Measurements from ENCODE around the gene MYO3B. TPM values are rescaled to one million over a fixed set of nuclear protein-coding genes. Genes with fewer than 3 reads are reported as not detected.
"Not testable (repeated sequence)": the region's sequence is repeated elsewhere in the genome, so short reads cannot be mapped to it uniquely, and the experiment has no call there.

The MYO3B gene
- total RNA-seq, 1 donor from 2014 or later = 0.05 TPM

DNA sequence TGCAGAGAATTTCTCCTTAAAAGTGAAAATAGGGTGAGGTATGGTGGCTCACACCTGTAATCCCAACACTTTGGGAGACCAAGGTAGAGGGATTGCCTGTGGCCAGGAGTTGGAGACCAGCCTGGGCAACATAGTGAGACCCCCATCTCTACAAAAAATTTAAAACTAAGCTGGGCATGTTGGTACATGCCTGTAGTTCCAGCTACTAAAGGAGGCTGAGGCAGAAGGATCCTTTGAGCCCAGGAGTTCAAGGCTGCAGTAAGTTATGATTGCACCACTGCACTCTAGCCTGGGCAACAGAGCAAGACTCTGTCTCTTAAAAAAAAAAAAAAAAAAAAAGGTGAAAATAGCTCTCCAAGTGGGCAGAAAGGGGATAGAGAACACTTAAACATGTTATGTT lies 496.3 kb downstream of the MYO3B start:
- intact Hi-C loops (cut with DNase I) = not testable (repeated sequence)

DNA sequence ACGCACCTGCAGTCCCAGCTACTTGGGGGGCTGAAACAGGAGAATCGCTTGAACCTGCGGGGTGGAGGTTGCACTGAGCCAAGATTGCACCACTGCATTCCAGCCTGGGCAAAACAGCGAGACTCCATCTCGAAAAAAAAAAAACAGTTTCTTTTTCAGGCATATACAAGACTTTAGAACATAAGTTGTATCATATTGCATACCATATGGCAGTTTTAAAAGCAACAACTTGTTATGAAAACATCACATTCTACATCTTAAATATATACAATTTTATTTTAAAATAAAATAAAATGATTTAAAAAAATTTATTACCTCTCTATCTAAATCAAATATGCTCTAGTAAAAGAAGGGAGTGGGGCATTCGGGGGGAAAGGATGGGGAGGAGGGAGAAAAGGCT lies 497.8 kb downstream of the MYO3B start:
- no peak for DNase-seq (ENCODE audit: low spot score)
- intact Hi-C loops (cut with DNase I) = no loop called here

More for the DNA sequence above, 496.3 kb downstream of the MYO3B start:
- DNase-seq (ENCODE audit: low spot score) = not testable (repeated sequence)

DNA sequence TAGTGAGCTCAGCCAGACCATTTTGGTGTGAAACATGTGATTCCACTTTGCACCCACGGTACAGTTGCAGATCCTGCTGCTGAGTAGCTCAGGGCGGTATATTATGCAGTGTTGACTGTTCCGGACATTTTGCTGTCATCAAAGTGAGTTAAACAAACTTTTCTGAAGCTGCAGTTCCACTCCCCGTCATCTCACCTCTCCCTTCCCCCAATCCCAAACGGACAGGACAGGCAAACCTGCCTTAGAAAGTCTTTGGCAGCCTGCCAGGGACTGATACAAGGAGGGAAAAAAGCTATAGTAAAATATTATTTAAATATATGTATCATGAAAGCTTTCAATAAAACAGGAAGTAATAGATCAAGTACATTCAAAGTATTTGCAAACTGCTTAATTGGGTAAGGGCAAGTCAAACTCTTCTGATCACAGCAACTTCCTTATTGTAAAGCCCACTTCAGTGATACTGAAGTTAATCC lies 501.7 kb downstream of the MYO3B start:
- DNase-seq (ENCODE audit: low spot score) = no peak
- intact Hi-C loops (cut with DNase I) = no loop called here

DNA sequence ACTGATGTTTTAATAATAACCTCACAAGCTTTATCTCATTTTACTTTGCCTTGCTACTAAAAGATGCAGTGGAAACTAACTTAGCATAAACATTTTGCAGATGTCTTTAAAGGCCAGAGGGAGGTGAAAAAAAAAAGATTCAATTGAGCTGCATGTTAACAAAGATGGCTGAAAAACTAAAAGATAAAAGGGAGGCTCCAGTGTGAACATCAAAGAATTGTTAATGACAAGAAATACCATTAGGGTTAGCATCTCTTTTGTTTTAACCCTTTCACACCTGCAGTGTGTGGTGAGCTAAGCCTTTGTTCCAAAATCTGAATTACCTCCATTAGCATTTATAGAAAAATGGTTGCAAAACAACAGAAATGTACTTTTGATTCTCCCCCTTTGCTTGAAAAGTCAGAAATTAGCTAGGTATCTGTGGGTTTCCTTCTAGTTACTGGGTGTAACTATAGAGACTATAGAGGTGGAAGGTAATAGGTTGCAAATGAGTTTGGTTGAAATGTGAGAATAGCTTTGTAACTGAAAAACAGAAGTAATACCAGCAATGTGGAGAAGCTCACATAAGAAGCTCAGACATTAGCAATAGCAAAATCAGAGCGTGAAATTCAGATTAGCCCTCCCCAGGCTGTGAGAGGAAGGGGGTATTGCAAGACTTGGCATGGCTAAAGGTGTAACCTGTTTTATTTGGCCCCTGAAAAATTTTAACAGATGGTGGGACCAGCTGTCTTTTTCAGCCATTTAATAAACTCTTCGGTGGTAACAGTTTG lies 502.4 kb downstream of the MYO3B start:
- intact Hi-C loops (cut with DNase I) = no loop called here
- no peak for DNase-seq (ENCODE audit: low spot score)

DNA sequence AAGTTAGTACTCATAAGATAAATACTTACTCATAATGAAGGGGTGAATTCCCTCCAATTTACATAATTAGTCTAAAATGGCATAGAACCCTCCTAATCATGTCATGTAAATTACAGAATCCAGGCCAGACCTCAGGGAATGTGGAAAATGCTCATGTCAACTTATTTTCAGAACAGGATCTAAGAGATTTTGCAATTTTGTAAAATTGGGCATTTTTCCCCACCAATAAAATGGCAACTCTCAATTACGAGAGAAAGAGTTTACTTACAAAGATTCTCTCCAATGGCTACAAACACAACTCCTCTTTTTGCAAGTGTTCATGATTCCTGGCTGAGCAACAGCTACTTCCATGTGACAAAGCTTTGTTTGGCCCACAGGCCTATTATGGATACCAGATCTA lies 503.4 kb downstream of the MYO3B start:
- intact Hi-C loops (cut with DNase I) = no loop called here

DNA sequence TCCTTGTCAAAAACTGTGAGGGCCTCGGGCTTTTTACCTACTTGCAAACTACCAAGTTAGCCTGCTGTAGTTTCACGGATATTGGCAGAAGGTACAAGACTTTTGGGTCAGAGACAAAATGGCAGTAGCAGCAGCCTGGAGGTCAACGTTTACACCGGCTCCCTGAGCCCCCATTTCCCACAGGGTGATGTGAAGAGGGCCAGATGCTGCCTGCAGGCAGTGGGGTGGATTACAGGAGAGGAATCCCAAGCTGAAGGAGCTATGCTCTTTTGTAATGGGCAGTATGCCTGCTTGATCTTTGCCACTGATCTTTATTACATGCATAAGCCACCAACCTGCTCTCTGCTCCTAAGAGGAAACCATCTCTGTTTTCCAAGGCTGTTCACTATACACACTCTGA lies 507.6 kb downstream of the MYO3B start:
- intact Hi-C loops (cut with DNase I) = no loop called here
- no peak for DNase-seq (ENCODE audit: low spot score)

More for the DNA sequence above, 503.4 kb downstream of the MYO3B start:
- no peak for DNase-seq (ENCODE audit: low spot score)

DNA sequence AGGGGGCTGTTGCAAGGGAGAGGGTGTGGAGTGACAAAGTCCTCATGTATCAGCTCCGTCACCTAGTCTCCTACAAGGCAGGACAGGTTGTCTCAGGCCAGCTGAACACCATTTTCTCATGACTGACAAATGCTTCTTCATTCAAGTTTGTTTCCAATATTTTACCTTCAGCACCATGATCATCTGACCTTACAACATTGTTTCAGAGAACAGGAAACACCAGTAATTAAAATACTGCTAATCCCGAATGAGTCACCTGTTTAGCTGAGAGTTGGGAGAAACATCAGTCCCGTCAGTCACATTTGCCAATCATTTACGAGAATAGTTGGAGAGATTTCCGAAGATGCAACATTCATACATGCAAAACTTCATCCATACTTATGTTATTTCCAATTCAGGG lies 511.5 kb downstream of the MYO3B start:
- DNase-seq (ENCODE audit: low spot score) = no peak
- intact Hi-C loops (cut with DNase I) = no loop called here

DNA sequence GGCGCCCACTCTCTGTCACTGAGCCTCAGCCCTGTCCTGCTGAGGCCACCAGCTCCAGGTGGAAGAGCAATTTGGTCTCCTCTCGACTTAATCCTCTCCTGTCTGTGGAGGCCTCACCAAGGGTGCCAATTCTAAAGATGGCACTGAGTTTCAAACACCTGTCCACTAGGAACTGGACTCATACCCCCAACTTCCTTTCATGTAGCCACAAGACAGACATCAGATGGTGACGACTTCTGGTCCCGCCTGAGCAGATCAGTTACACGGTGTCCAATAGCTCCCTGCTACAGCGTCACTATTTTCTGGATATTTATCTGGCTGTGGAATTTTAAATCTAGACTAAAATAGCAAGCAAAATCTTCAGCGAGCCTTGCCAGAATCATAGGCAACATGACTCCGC lies 512.7 kb downstream of the MYO3B start:
- intact Hi-C loops (cut with DNase I) = no loop called here
- DNase-seq (ENCODE audit: low spot score) = no peak

DNA sequence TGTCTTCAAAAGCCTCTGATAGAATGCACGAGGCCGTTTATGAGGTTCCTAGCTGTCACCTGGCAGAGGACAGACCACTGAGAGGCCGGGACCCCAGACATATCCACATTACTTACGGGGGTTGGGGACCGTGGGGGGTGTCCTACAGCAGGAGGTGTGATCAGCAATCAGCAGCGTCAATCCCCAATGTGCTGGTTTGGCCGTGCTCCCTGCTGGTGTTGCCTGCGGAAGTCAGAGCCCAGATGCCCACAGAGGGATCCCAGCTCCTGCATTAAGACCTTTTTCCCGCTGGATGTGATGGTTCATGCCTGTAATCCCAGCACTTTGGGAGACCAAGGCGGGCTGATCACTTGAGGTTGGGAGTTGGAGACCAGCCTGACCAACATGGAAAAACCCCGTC lies 516.4 kb downstream of the MYO3B start:
- no peak for DNase-seq (ENCODE audit: low spot score)
- intact Hi-C loops (cut with DNase I) = no loop called here

DNA sequence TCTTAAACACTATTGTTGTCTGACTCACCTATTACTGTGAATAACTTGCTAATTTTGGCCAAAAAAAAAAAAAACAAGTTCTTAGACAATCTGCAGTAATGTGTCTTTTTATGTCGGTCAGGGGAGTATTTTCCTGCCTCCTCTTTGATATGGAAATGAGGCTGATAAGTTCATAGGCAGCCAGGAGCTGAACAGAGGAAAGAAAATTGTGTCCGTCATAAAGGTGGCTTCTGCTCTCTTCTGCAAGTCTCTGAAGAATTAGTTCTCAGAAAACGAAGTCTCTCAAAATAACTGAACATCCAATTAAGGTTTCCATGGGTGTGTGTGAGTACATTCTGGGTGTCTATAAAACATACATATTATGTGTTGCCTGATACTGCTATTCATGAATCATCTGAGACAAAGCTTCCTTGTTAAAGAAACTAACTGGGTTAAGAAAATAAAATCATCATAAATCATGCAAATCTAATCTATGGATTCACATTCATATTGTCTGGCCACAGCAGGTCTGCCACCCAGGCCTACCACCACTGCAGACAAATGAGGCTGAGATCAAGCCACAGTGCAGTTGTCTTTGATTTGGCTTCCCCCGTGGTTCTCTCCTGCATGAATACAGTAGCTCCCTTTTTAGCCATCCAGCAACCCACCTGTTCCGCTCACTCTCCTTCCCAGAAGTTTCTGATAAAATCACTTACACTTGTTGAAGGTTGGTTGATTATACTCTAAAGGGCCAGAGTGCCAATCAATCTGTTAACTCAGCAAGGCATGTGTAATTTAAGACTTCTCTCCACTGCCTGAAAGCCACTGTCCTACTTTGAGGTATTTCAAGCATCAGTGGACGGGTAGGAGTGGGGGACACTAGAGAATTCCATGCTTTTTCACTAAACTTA lies 517.8 kb downstream of the MYO3B start:
- no peak for DNase-seq (ENCODE audit: low spot score)
- intact Hi-C loops (cut with DNase I) = no loop called here

DNA sequence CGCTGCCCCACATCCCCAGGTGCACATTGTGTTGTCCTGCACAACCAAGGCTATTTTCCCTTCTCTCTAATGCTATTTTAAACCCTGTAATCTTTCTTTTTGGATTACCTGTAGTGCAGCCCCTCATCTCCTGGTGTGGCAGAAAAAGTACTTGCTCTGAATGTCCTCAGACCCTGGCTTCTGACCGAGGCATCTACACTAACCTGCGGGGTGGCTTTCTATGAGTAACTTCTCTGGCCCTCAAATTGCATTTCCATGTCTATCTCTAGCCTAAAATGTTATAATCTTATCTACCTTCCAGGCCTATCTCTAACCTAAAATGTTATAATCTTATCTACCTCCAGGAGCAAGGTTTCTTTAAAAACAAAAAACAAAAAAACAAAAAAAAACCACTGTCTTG lies 519.0 kb downstream of the MYO3B start:
- no peak for DNase-seq (ENCODE audit: low spot score)
- intact Hi-C loops (cut with DNase I) = no loop called here

DNA sequence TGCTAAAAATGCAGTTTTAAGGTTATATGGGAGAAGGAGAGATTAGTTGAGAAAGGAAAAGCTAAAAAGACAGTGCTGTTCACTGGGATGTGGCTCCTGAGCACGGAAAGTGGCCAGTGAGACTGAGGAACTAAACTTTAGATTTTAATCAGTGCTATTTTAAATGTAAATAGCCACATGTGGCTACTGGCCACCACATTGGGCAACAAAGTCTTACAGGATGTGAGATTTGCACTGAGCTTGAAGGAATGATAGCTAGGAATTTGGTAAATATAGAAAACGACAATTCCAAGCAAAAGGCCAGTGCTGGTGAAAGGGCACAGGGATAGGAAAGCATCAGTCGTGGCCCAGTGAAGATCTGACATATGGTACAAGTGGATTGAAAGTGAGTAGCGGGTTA lies 523.1 kb downstream of the MYO3B start:
- no peak for DNase-seq (ENCODE audit: low spot score)
- intact Hi-C loops (cut with DNase I) = no loop called here

DNA sequence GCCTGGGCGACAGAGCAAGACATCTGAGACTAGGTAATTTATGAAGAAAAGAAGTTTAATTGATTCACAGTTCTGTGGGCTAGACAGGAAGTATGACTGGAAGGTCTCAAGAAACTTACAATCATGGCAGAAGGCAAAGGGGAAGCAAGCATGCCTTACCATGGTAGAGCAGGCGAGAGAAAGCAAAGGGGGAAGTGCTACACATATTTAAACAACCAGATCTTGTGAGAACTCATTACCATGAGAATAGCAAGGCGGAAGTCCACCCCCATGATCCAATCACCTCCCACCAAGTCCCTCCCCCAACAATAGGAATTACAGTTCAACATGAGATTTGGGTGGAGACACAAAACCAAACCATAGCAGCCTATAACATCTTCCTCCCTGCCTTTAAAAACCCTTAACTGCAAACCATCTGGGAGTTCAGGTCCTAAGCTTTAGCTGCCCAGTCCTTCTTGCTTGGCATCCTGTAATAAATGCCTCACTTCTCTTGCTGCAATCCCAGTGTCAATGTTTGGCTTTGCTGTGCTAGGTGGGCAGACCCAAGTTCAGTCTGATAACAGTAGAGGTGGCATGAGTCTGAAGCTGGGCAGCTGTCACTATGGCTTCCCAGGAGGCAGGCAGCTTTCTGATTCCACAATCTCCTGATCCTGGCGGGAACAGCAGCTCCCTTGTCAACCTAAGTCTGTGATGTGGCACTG lies 526.0 kb downstream of the MYO3B start:
- intact Hi-C loops (cut with DNase I) = no loop called here
- DNase-seq (ENCODE audit: low spot score) = no peak
